Right cardiac atrium (tissue), 5 donors: ENCODE results near the gene SNCAIP. TPM values are rescaled to one million over a fixed set of nuclear protein-coding genes. Genes with fewer than 3 reads are reported as not detected.
"Not testable (repeated sequence)": the region's sequence is repeated elsewhere in the genome, so short reads cannot be mapped to it uniquely, and the experiment has no call there.

ENCODE experiments used
- ATAC-seq, 2 donors: fragments of 200-7000 bp; cut with Tn5 transposase; one replicate each; pipeline versions ENCODE4 v1.8.0 to v1.9.1; 2020; ENCODE audit warnings: moderate library complexity in 2 of 2, mild to moderate bottlenecking in 1 of 2
- DNase-seq, 3 donors: peaks; one replicate each; pipeline ENCODE4 v3.0.0-alpha.2; 2020
- H3K27ac ChIP-seq: one replicate; pipeline ENCODE4 v1.5.1; 2013; ENCODE audit warnings: mild to moderate bottlenecking, low read length, control low read depth, moderate library complexity
- H3K27me3 ChIP-seq: one replicate; pipeline ENCODE4 v1.6.1; 2013; ENCODE audit not compliant: control insufficient read depth, insufficient read depth
- H3K4me1 ChIP-seq: one replicate; pipeline ENCODE4 v1.6.1; 2013; ENCODE audit warnings: low read length; ENCODE audit not compliant: control insufficient read depth, insufficient read depth
- H3K4me3 ChIP-seq: one replicate; pipeline ENCODE4 v1.5.1; 2013; ENCODE audit warnings: low read length, control low read depth
- H3K9me3 ChIP-seq: one replicate; pipeline ENCODE4 v1.6.1; 2013; ENCODE audit warnings: low read length; ENCODE audit not compliant: control insufficient read depth
- WGBS: extraction: QIAGEN DNeasy Blood & Tissue Kit; methylation state at CpG from one replicate; pipeline ENCODE4 v1.1.7; 2013; 5-methylcytosine and 5-hydroxymethylcytosine counted together
- intact Hi-C, 4 donors: fragments of 100-400 bp; cut with DNase I; formaldehyde crosslinking; loops; one replicate each; pipeline versions ENCODE4 v1.11.0 to v1.14.0; 2022 to 2023
- polyA plus RNA-seq: library from polyadenylated mRNA; stranded (reverse); fragments of 200-250 nt; gene quantifications from one replicate; pipeline ENCODE4 v1.2.3, GENCODE V29; 2013
- total RNA-seq, 4 donors: library from RNA; stranded (reverse); fragmentation: NEBNext Ultra II Directional; extraction: Animal tissue kit (Norgen Biotek cat#: 25700); gene quantifications; one replicate each; pipeline ENCODE4 v1.2.1, GENCODE V29; 2021
- donor health status: healthy with polysubstance abuse.
- donor health status: DM: no; HTN: yes; CAD: no.
- donor health status: DM: no; HTN: no; CAD: no.
- donor health status: DM: no; HTN: yes; CAD: no; lungs with severe emphysema.
- donor health status: DM: yes; HTN: yes; CAD: no.

SNCAIP gene
- total and polyA plus RNA-seq, 5 donors: 1.2 to 3.9 (median 2.1) TPM

DNA sequence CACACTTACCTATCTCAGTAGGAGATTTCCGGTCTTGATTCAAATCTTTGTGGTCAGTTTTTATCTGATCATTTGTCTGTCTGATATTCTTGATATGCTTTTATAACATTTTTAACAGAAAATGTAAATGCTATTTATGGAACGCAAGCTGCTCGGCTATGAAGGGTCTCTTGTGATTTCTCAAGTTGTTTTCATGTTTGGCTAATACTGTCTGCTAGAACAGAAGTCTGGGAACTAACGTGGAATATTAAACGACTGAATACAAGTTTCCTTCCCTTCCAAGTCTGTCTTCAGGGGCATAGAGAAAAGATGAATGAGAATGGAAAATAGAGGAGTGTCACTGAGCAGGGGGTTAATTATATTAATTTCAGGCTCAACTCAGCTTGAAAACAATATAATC lies 27.6 kb downstream of the SNCAIP start:
- ATAC-seq: no peak
- Histone ChIP-seq H3K4me1 (no peaks in the 10 kb centered on the region), H3K27me3 (no peaks in the 10 kb centered on the region), H3K9me3 (no peaks in the 10 kb centered on the region), H3K27ac (no peak overlapping the region), H3K4me3 (no peak overlapping the region)
- 72% methylated on average over 5 of the region's 5 CpGs for WGBS
- intact Hi-C loops: no loop called here
- DNase-seq: no peak

DNA sequence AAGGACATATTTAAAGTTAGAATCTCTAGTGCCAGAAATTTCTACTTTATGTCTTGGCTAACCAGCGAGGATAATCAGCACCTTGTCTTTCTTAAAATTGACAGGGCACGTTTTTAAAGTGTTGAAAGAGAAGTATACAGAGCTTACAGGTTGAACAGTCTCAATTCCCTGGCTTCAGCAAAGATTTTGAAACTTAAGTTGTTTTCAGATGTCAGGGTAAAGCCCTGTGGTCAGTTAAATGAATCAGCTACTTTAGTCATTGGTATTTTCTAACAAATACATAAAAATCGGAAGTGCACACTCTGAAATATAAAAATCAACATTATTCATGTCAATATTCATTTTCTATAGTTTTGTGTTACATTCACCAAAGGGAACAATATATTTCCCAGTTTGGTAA lies 29.1 kb downstream of the SNCAIP start:
- H3K27ac ChIP-seq: no peak overlapping the region
- H3K9me3 ChIP-seq: no peaks in the 10 kb centered on the region
- no peak for DNase-seq
- H3K4me3 ChIP-seq: no peak overlapping the region
- H3K4me1 ChIP-seq: no peaks in the 10 kb centered on the region
- ATAC-seq: no peak
- 80% methylated on average over 3 of the region's 3 CpGs for WGBS
- intact Hi-C loops: no loop called here
- H3K27me3 ChIP-seq: no peaks in the 10 kb centered on the region

DNA sequence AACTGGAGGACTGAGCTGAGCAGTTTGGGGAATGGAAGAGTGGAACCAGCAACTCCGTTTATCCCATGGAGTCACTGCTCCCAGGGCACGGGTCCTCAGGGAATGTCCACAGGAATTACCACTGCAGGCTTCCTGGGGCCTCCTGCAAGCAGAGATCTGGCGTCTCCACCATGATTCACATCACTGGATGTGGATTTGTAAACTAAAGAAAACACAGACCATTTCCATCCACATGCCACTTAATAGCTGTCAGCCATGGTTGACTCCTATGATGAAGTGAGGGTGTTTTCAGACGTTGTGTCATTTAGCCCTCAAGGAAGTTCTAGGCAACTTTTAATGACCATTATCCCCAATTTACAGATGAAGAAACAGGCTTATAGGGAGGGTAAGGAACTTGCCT lies 30.2 kb downstream of the SNCAIP start:
- H3K27ac ChIP-seq: no peak overlapping the region
- H3K27me3 ChIP-seq: no peaks in the 10 kb centered on the region
- no peaks in the 10 kb centered on the region for H3K9me3 ChIP-seq
- intact Hi-C loops: no loop called here
- DNase-seq (no peak), ATAC-seq (no peak)
- no peaks in the 10 kb centered on the region for H3K4me1 ChIP-seq
- 88% methylated on average over 4 of the region's 4 CpGs for WGBS
- no peak overlapping the region for H3K4me3 ChIP-seq

DNA sequence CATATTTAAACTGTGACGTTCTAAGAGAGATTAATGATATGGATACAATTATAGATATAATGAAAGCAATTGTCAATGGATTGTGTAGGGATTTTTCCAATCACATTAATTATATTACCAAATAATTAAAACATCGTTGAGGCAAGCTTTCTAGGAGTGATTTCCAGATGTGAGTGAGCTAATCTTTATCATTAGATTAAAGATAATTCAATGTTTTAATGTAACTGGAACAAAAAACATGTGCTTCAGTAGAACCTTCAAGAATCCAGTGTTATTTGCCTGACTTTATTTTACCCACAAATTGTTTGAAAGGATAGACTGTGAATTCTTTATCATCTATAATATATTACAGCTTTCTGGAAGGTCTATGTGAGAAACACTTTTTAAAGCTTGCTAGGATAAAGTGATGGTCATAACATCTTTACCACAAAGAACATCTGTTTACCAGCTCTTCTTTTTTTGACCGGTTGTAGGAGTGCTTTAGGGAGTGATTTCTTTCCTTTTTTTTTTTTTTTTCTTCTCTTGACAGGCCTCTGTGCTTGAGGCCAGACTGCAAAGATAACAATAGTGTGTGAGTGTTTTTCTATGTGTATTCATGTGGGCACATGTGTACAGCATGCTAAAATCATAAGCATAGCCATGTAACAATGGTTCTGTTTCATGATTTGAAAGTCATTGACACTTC lies 35.0 kb downstream of the SNCAIP start:
- Histone ChIP-seq H3K4me1 (no peaks in the 10 kb centered on the region), H3K4me3 (no peak overlapping the region), H3K9me3 (no peaks in the 10 kb centered on the region), H3K27me3 (no peaks in the 10 kb centered on the region), H3K27ac (no peak overlapping the region)
- ATAC-seq (no peak), DNase-seq (no peak)
- 66% methylated on average over 3 of the region's 3 CpGs for WGBS
- intact Hi-C loops: no loop called here

DNA sequence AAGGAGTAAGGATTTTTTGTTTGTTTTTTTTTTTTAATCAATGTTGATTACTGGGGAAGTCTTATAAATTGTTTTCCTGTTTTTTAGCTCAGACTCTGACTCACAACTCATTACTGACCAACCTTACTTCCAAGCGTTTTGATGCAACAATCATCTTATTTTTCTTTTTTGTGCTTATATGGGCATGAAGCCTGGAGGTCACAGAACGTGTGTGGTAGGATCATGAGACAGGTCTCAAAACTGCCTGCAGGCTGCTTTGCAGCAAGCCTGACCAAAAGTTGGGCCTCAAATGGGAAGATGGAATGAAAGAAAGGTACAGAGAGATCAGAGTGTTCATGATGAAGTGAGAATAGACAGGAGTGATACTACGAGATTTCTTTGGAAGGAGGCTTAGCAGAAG lies 38.5 kb downstream of the SNCAIP start:
- 63% methylated on average over 3 of the region's 3 CpGs for WGBS
- H3K4me3 ChIP-seq: no peak overlapping the region
- intact Hi-C loops: no loop called here
- DNase-seq (no peak), ATAC-seq (no peak)
- H3K27me3 ChIP-seq: no peaks in the 10 kb centered on the region
- H3K9me3 ChIP-seq: no peaks in the 10 kb centered on the region
- H3K4me1 ChIP-seq: no peaks in the 10 kb centered on the region
- H3K27ac ChIP-seq: no peak overlapping the region

GRCh38 chr5:122351416-122352157 lies 39.5 kb downstream of the SNCAIP start:
- Histone ChIP-seq H3K27me3 (no peaks in the 10 kb centered on the region), H3K4me1 (no peaks in the 10 kb centered on the region), H3K9me3 (no peaks in the 10 kb centered on the region), H3K4me3 (no peak overlapping the region), H3K27ac (no peak overlapping the region)
- intact Hi-C loops: no loop called here
- WGBS: 87% methylated on average over 4 of the region's 4 CpGs
- DNase-seq (no peak), ATAC-seq (no peak)

DNA sequence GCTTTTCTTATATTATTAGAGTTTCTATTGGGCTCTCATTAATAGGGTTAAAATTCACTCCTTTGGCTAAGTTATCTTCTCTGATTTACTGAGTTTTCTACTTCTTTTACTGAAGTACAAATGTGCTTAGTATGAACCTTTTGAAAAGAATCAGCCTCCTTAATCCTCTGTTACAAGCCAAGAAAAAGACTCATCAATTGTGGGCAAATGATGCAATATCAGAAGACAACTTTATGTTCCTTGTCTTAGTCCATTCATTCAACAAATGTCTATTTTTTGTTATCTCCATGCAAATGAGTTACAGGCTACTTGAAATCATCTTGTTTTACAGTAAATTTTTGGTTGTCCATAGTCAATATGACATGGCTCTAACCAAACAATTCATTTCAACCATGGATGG lies 40.3 kb downstream of the SNCAIP start:
- Histone ChIP-seq H3K4me1 (no peaks in the 10 kb centered on the region), H3K4me3 (no peak overlapping the region), H3K9me3 (no peaks in the 10 kb centered on the region), H3K27ac (no peak overlapping the region), H3K27me3 (no peaks in the 10 kb centered on the region)
- intact Hi-C loops: no loop called here
- ATAC-seq: no peak
- DNase-seq: no peak

DNA sequence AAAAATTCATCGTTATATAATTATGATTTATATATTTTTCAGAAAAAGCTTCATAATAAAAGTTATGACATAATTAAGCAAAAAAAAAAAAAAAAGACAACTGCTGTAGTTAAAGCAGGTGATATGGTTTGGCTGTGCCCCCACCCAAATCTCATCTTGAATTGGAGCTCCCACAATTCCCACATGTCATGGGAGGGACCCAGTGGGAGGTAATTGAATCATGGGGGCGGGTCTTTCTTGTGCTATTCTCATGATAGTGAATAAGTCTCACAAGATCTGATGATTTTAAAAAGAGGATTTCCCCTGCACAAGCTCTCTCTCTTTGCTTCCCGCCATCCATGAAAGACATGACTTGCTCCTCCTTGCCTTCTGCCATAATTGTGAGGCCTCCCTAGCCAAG lies 41.3 kb downstream of the SNCAIP start:
- H3K9me3 ChIP-seq, intact Hi-C loops, ATAC-seq, H3K4me1 ChIP-seq, DNase-seq, H3K27ac ChIP-seq, H3K4me3 ChIP-seq, H3K27me3 ChIP-seq: not testable (repeated sequence)
- 95% methylated on average over 3 of the region's 3 CpGs for WGBS

- ATAC-seq (no peak), DNase-seq (no peak)
- intact Hi-C loops: no loop called here
- no peak overlapping the region for H3K27ac ChIP-seq
- H3K9me3 ChIP-seq: no peaks in the 10 kb centered on the region
- no peaks in the 10 kb centered on the region for H3K27me3 ChIP-seq
- 67% methylated on average over 3 of the region's 3 CpGs for WGBS
- H3K4me3 ChIP-seq: no peak overlapping the region
- H3K4me1 ChIP-seq: no peaks in the 10 kb centered on the region
Observed at GRCh38 chr5:122354293-122354692, 42.3 kb downstream of the SNCAIP start.

DNA sequence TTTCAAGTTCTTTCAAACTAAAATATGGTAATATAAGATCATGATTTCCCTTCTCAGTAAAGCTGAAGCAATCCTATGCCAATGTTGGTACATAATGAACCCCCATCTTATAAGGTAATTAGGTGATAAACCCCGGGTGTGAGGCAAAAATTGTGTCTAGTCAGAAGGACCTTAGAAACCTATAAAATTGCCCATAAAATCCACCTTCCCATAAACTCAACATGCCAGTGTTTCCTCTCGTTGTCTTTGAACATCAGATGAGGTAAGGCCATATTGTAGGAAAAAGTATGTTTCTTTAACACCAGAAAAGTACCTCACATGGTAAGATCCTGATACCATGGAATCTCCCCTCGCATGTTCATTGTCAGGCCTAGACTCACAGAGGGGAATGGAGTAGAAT lies 43.3 kb downstream of the SNCAIP start:
- ATAC-seq: no peak
- intact Hi-C loops: no loop called here
- 89% methylated on average over 3 of the region's 3 CpGs for WGBS
- Histone ChIP-seq H3K9me3 (no peaks in the 10 kb centered on the region), H3K27ac (no peak overlapping the region), H3K27me3 (no peaks in the 10 kb centered on the region), H3K4me3 (no peak overlapping the region), H3K4me1 (no peaks in the 10 kb centered on the region)
- no peak for DNase-seq

GRCh38 chr5:122356855-122357254 lies 44.8 kb downstream of the SNCAIP start:
- no peaks in the 10 kb centered on the region for H3K4me1 ChIP-seq
- 87% methylated on average over 2 of the region's 2 CpGs for WGBS
- H3K9me3 ChIP-seq: no peaks in the 10 kb centered on the region
- no peaks in the 10 kb centered on the region for H3K27me3 ChIP-seq
- no peak for ATAC-seq
- H3K27ac ChIP-seq: no peak overlapping the region
- no peak for DNase-seq
- intact Hi-C loops: no loop called here
- no peak overlapping the region for H3K4me3 ChIP-seq
